ENCODE results near the gene EFEMP1. TPM values are rescaled to one million over a fixed set of nuclear protein-coding genes. Genes with fewer than 3 reads are reported as not detected.

EFEMP1 gene
- total and polyA plus RNA-seq, 10 of the 15 experiments (the other 5 are each of a cell fraction or from before 2014, with no cell fraction given): 0.27 to 1.2 (median 0.35) TPM; not detected in 6

GRCh38 chr2:55949613-55950012 lies 26.0 kb upstream of the EFEMP1 start (continued):
- TF ChIP-seq RELB (IDR thresholded peaks at IDR 0.05; ENCODE audit: low read depth) (no peak), NBN (IDR thresholded peaks at IDR 0.05) (no peak), ZNF24 (IDR thresholded peaks at IDR 0.05) (no peak)

GRCh38 chr2:55949211-55949610 lies 25.6 kb upstream of the EFEMP1 start:
- H3K36me3 ChIP-seq (ENCODE audit: control insufficient read depth in 2 of 2, insufficient read depth in 2 of 2, low read length in 1 of 2): no peaks in the 10 kb centered on the region
- ChIA-PET CTCF (interaction anchor here (0.7 to 1.1 kb wide), 2 partner anchors 12 to 15 kb away, joined by 3 read pairs; no protein-coding TSS in a partner anchor), POLR2A (no interaction called here), SMC1A (ENCODE audit: uncharacterized antibody, unreplicated experiment) (interaction anchor here (0.6 to 1.4 kb wide), 2 partner anchors 12 to 14 kb away, joined by 3 read pairs; no protein-coding TSS in a partner anchor), RAD21 (ENCODE audit: unreplicated experiment) (no interaction called here)
- H3K27ac ChIP-seq (ENCODE audit: control insufficient read depth, insufficient read depth): no peak overlapping the region
- no TSS peak for BruUV-seq (replicated peaks)
- H3K4me3 ChIP-seq: no peak overlapping the region
- DNase-seq (ENCODE audit: low read depth, low spot score) (no peak), FAIRE-seq (no peak), ATAC-seq (no peak)
- H3K4me1 ChIP-seq (ENCODE audit: control insufficient read depth, insufficient read depth, low read length): no peaks in the 10 kb centered on the region
- TF ChIP-seq CBFB (IDR thresholded peaks at IDR 0.05; ENCODE audit: low read depth): no peak
- TF ChIP-seq MEF2A (IDR thresholded peaks at IDR 0.05; ENCODE audit: insufficient read depth, low read depth, low read length): no peak
- TF ChIP-seq REST (IDR thresholded peaks at IDR 0.05; ENCODE audit: low read depth, low read length): no peak
- no peak for TF ChIP-seq HDGF (IDR thresholded peaks at IDR 0.05)
- no peak for TF ChIP-seq RBBP5 (conservative IDR thresholded peaks at IDR 0.05)
- TF ChIP-seq, protein P1, sequence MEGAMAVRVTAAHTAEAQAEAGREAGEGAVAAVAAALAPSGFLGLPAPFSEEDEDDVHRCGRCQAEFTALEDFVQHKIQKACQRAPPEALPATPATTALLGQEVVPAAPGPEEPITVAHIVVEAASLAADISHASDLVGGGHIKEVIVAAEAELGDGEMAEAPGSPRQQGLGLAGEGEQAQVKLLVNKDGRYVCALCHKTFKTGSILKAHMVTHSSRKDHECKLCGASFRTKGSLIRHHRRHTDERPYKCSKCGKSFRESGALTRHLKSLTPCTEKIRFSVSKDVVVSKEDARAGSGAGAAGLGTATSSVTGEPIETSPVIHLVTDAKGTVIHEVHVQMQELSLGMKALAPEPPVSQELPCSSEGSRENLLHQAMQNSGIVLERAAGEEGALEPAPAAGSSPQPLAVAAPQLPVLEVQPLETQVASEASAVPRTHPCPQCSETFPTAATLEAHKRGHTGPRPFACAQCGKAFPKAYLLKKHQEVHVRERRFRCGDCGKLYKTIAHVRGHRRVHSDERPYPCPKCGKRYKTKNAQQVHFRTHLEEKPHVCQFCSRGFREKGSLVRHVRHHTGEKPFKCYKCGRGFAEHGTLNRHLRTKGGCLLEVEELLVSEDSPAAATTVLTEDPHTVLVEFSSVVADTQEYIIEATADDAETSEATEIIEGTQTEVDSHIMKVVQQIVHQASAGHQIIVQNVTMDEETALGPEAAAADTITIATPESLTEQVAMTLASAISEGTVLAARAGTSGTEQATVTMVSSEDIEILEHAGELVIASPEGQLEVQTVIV (IDR thresholded peaks at IDR 0.05; ENCODE audit: borderline replicate concordance, partially characterized antibody): no peak
- TF ChIP-seq STAT3 (IDR thresholded peaks at IDR 0.05; ENCODE audit: low read depth, low read length): no peak
- no peak overlapping the region for H3K9ac ChIP-seq (ENCODE audit: control insufficient read depth, insufficient read depth, low read length)
- H3K79me2 ChIP-seq (ENCODE audit: control insufficient read depth, insufficient read depth, low read length): no peaks in the 10 kb centered on the region
- H4K20me1 ChIP-seq (ENCODE audit: control insufficient read depth, insufficient read depth): no peaks in the 10 kb centered on the region
- H3K4me2 ChIP-seq (ENCODE audit: control insufficient read depth, insufficient read depth): no peak overlapping the region
- no peaks in the 10 kb centered on the region for H3K9me3 ChIP-seq (replicated peaks; ENCODE audit: control insufficient read depth, insufficient read depth, low read length)
- no peaks in the 10 kb centered on the region for H3K27me3 ChIP-seq (replicated peaks in 1 of 2; ENCODE audit: control insufficient read depth in 2 of 2, insufficient read depth in 2 of 2, low read length in 1 of 2)
- in situ Hi-C loops (cut with MboI) (no loop called here), intact Hi-C loops (cut with micrococcal nuclease; ENCODE audit: unreplicated experiment) (no loop called here)
- H2AFZ ChIP-seq (ENCODE audit: control insufficient read depth, low read depth, low read length): no peak overlapping the region
